K562 (cell line): Measurements from ENCODE around the gene NR2F1. TPM values are rescaled to one million over a fixed set of nuclear protein-coding genes. Genes with fewer than 3 reads are reported as not detected.

ENCODE experiments used
- ATAC-seq: fragments of 200-7000 bp; cut with Tn5 transposase; 3 replicates; pipeline ENCODE4 v1.9.1; 2020; ENCODE audit warnings: moderate library complexity
- BruUV-seq: library from RNA; stranded (reverse); fragments of 400-500 nt; replicated peaks from 2 replicates; lab custom pipeline; 2021; lab: Mats Ljungman, UMichigan
- CTCF ChIA-PET: fragments of 300-600 bp; formaldehyde crosslinking; extraction: SDS; loops from one replicate; lab custom pipeline; 2021; ENCODE audit warnings: low intra/inter-chr PET ratio; lab: Yijun Ruan, JAX
- POLR2A ChIA-PET: fragments of 300-600, 350-650 bp; sonication (Branson Sonifier 250); formaldehyde crosslinking; extraction: SDS; loops from one replicate; lab custom pipeline; 2021; ENCODE audit warnings: antibody characterized with exemption, inconsistent platforms; lab: Yijun Ruan, JAX
- DNase-seq, 4 experiments: peaks; one replicate each; pipeline versions ENCODE4 v3.0.0 to v3.0.0-alpha.2; 2011 to 2018; ENCODE audit warnings: low spot score in 3 of 4, mixed read lengths in 3 of 4; ENCODE audit errors: extremely low read depth in 1 of 4
- FAIRE-seq: peaks from 2 replicates; lab custom pipeline; 2011; peaks lifted over from hg19 to GRCh38; lab: Jason Lieb, UNC
- H2AFZ ChIP-seq: 2 replicates; pipeline ENCODE4 v1.6.0; 2011; ENCODE audit warnings: low read depth, low read length, control low read depth, inconsistent platforms
- H3K27ac ChIP-seq: fragments of 200-600 bp; 3 replicates; pipeline ENCODE4 v1.8.0; 2011; ENCODE audit warnings: low read depth, mild to moderate bottlenecking, control low read depth, inconsistent platforms, low read length, moderate library complexity, mixed read lengths; ENCODE audit errors: extremely low read depth
- H3K27me3 ChIP-seq, 2 experiments: fragments of 300-600 bp in 1 of 2; 2 replicates in 1 of 2; 3 replicates in 1 of 2; pipeline versions ENCODE4 v1.6.0 to v1.8.0; 2011; ENCODE audit warnings: inconsistent platforms in 2 of 2, low read length in 2 of 2, mild to moderate bottlenecking in 1 of 2, mixed read lengths in 1 of 2, moderate library complexity in 1 of 2; ENCODE audit not compliant: control insufficient read depth in 2 of 2, insufficient read depth in 2 of 2
- H3K36me3 ChIP-seq: fragments of 300-600 bp; 3 replicates; pipeline ENCODE4 v1.8.0; 2011; ENCODE audit warnings: mild to moderate bottlenecking, low read length, inconsistent platforms; ENCODE audit not compliant: control insufficient read depth, insufficient read depth
- H3K4me1 ChIP-seq, 2 experiments: fragments of 200-600 bp in 1 of 2; replicated peaks in 1 of 2; 2 replicates in 1 of 2; 3 replicates in 1 of 2; pipeline versions ENCODE4 v1.5.1 to v1.8.0; 2011; ENCODE audit warnings: inconsistent platforms in 2 of 2, low read length in 2 of 2, mild to moderate bottlenecking in 1 of 2, mixed read lengths in 1 of 2, moderate library complexity in 1 of 2; ENCODE audit not compliant: control insufficient read depth in 2 of 2, insufficient read depth in 2 of 2
- H3K4me2 ChIP-seq: 2 replicates; pipeline ENCODE4 v1.6.1; 2011; ENCODE audit warnings: low read length, control low read depth, inconsistent platforms, mixed read lengths; ENCODE audit not compliant: insufficient read depth
- H3K4me3 ChIP-seq: fragments of 200-600 bp; sonication (generic), shearing (Covaris generic); 2 replicates; pipeline ENCODE4 v1.5.1; 2016; ENCODE audit warnings: control low read depth, inconsistent platforms
- H3K79me2 ChIP-seq: fragments of 200-600 bp; 3 replicates; pipeline ENCODE4 v1.8.0; 2011; ENCODE audit warnings: low read length, inconsistent platforms; ENCODE audit not compliant: control insufficient read depth, insufficient read depth
- H3K9ac ChIP-seq, 2 experiments: 2 replicates each; pipeline versions ENCODE4 v1.6.0 to v1.6.1; 2011; ENCODE audit warnings: low read depth in 2 of 2, low read length in 2 of 2, control low read depth in 1 of 2, inconsistent platforms in 1 of 2, mild to moderate bottlenecking in 1 of 2, mixed read lengths in 1 of 2; ENCODE audit not compliant: insufficient read depth in 1 of 2
- H3K9me1 ChIP-seq: one replicate; pipeline ENCODE4 v1.6.0; 2011; ENCODE audit warnings: inconsistent platforms, mild to moderate bottlenecking, low read length, moderate library complexity; ENCODE audit not compliant: control insufficient read depth, insufficient read depth
- H3K9me3 ChIP-seq: replicated peaks from 2 replicates; pipeline ENCODE4 v1.5.1; 2011; ENCODE audit warnings: low read depth, low read length, inconsistent platforms; ENCODE audit not compliant: control insufficient read depth, insufficient read depth
- H4K20me1 ChIP-seq: replicated peaks from 2 replicates; pipeline ENCODE4 v1.6.1; 2011; ENCODE audit warnings: low read length, inconsistent platforms, mixed read lengths; ENCODE audit not compliant: control insufficient read depth, insufficient read depth
- CREM ChIP-seq: IDR thresholded peaks from 2 replicates; pipeline ENCODE4 v1.6.1; 2014; ENCODE audit warnings: antibody characterized with exemption, low read depth
- KLF16 ChIP-seq: IDR thresholded peaks from 2 replicates; pipeline ENCODE4 v1.6.1; 2016; ENCODE audit warnings: antibody characterized with exemption
- NELFE ChIP-seq: IDR thresholded peaks from 2 replicates; pipeline ENCODE4 v1.6.1; 2011; ENCODE audit warnings: mild to moderate bottlenecking; ENCODE audit not compliant: insufficient read depth, insufficient read length
- ZNF384 ChIP-seq: IDR thresholded peaks from 2 replicates; pipeline ENCODE4 v1.6.1; 2012; ENCODE audit warnings: low read depth, low read length, improper control_type of control experiment
- ZNF512 ChIP-seq: IDR thresholded peaks from 2 replicates; pipeline ENCODE4 v1.6.1; 2016; ENCODE audit warnings: missing genetic modification characterization, missing compliant biosample characterization
- ZNF639 ChIP-seq, 2 experiments: fragments of 200-800 bp in 1 of 2; sonication (Bioruptor generic) in 1 of 2; sonication (generic) in 1 of 2; formaldehyde crosslinking in 1 of 2; IDR thresholded peaks in 1 of 2; conservative IDR thresholded peaks in 1 of 2; 2 replicates each; pipeline versions ENCODE4 v1.5.0 to v1.6.1; 2016 to 2020; ENCODE audit warnings: missing compliant biosample characterization in 1 of 2, missing genetic modification characterization in 1 of 2, missing genetic modification reagents in 1 of 2
- WGBS: fragments of 100-300 bp; shearing (Covaris generic); methylation state at CpG from one replicate; pipeline ENCODE4 v1.1.6; 2016; ENCODE audit warnings: low coverage, mixed read lengths; ENCODE audit not compliant: insufficient coverage; ENCODE audit errors: missing lambda C conversion rate; 5-methylcytosine and 5-hydroxymethylcytosine counted together
- in situ Hi-C: fragments of 300-500 bp; cut with MboI; formaldehyde crosslinking; loops from 4 replicates; pipeline ENCODE4 v1.15.0; 2018; ENCODE audit warnings: inconsistent platforms, mixed read lengths
- intact Hi-C: fragments of 100-400 bp; cut with micrococcal nuclease; formaldehyde crosslinking; loops from 2 replicates; pipeline ENCODE4 v1.14.2; 2022
- polyA plus RNA-seq, 8 experiments: library from polyadenylated mRNA; depleted of rRNA in 4 of 8; stranded (reverse) in 5 of 8; unstranded in 3 of 8; fragments of >200 nt; fragmentation: Nextera tagmentation in 2 of 8; fragmentation: Illumina TruSeq in 1 of 8; extraction: Ambion mirVana in 2 of 8; extraction: Trizol in 1 of 8; gene quantifications; 2 replicates each; pipeline versions ENCODE4 v1.2.1 to v1.2.3, GENCODE V29; 2011 to 2014; ENCODE audit warnings: inconsistent platforms in 1 of 8, missing spikeins in 1 of 8
- total RNA-seq, 7 experiments: library from RNA; depleted of rRNA in 6 of 7; stranded (reverse); fragments of >200 nt in 6 of 7; fragmentation: Illumina TruSeq in 2 of 7; extraction: Trizol in 2 of 7; gene quantifications; 2 replicates each; pipeline versions ENCODE4 v1.2.1 to v1.2.3, GENCODE V29; 2011 to 2021; ENCODE audit warnings: low replicate concordance in 1 of 7
- TF ChIP-seq, protein P1 (sequence below): sonication (generic); formaldehyde crosslinking; IDR thresholded peaks from 2 replicates; pipeline ENCODE4 v1.8.0; 2022; ENCODE audit warnings: mild to moderate bottlenecking, missing genetic modification reagents

Gene NR2F1
- total and polyA plus RNA-seq, 9 of the 15 experiments (the other 6 are each of a cell fraction or from before 2014, with no cell fraction given): 0.18 TPM; not detected in 8

DNA sequence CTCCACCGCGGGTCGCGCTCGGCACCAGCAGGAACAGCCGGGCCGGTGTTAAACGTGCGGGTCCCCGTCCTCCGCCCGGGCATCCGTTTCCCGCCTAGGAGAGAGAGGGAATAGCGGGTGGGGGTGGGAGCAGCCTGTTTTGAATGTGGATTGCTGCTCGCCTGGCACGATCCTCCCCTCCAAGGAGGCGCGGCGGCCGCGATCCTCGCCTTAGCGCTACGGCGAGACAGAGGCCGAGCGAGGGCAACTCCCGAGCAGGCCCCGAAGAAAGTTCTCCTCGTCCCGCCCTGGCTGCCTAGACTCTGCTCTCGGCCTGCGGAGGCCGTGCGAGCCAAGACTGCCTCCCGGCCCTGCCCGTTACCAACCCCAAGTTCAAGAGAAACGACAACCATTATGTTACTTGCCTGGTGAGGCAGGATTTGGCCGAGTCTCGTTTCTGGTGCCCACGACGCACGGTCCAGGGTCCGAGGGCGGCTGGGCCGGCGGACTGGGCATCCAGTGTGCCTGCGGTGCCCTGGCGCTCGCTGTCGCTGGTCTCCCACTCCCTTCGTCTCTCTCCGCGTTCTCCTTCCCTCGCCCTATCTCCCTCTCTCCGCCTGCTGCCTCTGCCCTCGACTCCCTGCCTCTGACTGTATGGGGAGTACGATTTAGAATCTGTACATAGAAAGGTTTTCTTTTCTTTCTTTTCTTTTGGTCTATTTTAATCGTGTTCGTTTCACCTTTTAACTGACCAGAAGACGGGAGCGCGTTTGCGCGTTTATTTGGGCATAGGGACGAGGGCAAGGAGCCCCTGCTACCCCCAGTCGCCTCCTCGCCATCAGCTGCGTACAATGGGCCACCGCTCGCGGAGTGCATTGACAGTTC lies 2.7 kb upstream of the NR2F1 start:
- no peak for FAIRE-seq
- Histone ChIP-seq H4K20me1 (no peaks in the 10 kb centered on the region), H3K9ac (no peak overlapping the region), H3K9me3 (no peaks in the 10 kb centered on the region), H3K79me2 (no peaks in the 10 kb centered on the region), H3K4me1 (peaks cover 0 to 14% of the 10 kb centered on the region in 2 experiments; a peak in 2 of 5 replicates), H2AFZ (no peak overlapping the region), H3K9me1 (no peaks in the 10 kb centered on the region), H3K27me3 (peaks cover 0 to 12% of the 10 kb centered on the region in 2 experiments; a peak in 3 of 5 replicates), H3K4me2 (no peak overlapping the region), H3K4me3 (no peak overlapping the region), H3K36me3 (no peaks in the 10 kb centered on the region), H3K27ac (no peak overlapping the region)
- WGBS: 34% methylated on average over 42 of the region's 73 CpGs
- intact Hi-C loops: loop anchor here (5.0 kb wide), 1 partner anchor 1157 kb away; no protein-coding TSS in a partner anchor
- ChIA-PET POLR2A (no interaction called here), CTCF (no interaction called here)
- in situ Hi-C loops: loop anchor here (25.0 kb wide), 1 partner anchor 1157 kb away; no protein-coding TSS in a partner anchor
- ATAC-seq: no peak
- no TSS peak for BruUV-seq
- no peak for DNase-seq
- no peak for TF ChIP-seq ZNF512 (tag)
- no peak for TF ChIP-seq ZNF639 (CRISPR knock-in tag; conservative IDR thresholded peaks at IDR 0.05 in 1 of 2, IDR thresholded peaks at IDR 0.05 in 1 of 2)
- TF ChIP-seq, protein P1, sequence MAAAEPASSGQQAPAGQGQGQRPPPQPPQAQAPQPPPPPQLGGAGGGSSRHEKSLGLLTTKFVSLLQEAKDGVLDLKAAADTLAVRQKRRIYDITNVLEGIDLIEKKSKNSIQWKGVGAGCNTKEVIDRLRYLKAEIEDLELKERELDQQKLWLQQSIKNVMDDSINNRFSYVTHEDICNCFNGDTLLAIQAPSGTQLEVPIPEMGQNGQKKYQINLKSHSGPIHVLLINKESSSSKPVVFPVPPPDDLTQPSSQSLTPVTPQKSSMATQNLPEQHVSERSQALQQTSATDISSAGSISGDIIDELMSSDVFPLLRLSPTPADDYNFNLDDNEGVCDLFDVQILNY: no peak
- TF ChIP-seq NELFE: no peak
- TF ChIP-seq ZNF384: no peak
- TF ChIP-seq KLF16: no peak
- TF ChIP-seq CREM: no peak
